Effector memory CD8-positive, alpha-beta T cell (primary cell): ENCODE results near the gene KCNMA1.

Source experiments
- ATAC-seq: fragments of 150-1000 bp; cut with Tn5 transposase; replicated peaks from 2 replicates; pipeline ENCODE4 v1.10.0; 2021; ENCODE audit warnings: mild to moderate bottlenecking, moderate library complexity
- DNase-seq, 3 experiments: peaks; one replicate each; pipeline ENCODE4 v3.0.0; 2021
- H3K27ac Mint-ChIP-seq, 2 donors: one replicate each; pipeline ENCODE4 v1.8.0; 2022; ENCODE audit warnings: mild to moderate bottlenecking in 2 of 2, mixed read lengths in 2 of 2, moderate library complexity in 2 of 2
- H3K27me3 Mint-ChIP-seq, 2 donors: one replicate each; pipeline ENCODE4 v1.8.0; 2022; ENCODE audit warnings: mixed read lengths in 2 of 2
- H3K36me3 Mint-ChIP-seq: one replicate; pipeline ENCODE4 v1.8.0; 2022; ENCODE audit warnings: mild to moderate bottlenecking, moderate library complexity, mixed read lengths; ENCODE audit not compliant: insufficient read depth
- H3K4me1 Mint-ChIP-seq, 2 donors: one replicate each; pipeline ENCODE4 v1.8.0; 2022; ENCODE audit warnings: low read depth in 2 of 2, mixed read lengths in 2 of 2
- H3K4me3 Mint-ChIP-seq, 2 donors: one replicate each; pipeline ENCODE4 v1.8.0; 2022; ENCODE audit warnings: mild to moderate bottlenecking in 2 of 2, mixed read lengths in 2 of 2, moderate library complexity in 2 of 2
- H3K9me3 Mint-ChIP-seq, 2 donors: one replicate each; pipeline ENCODE4 v1.8.0; 2022; ENCODE audit warnings: mixed read lengths in 2 of 2

Gene KCNMA1

DNA sequence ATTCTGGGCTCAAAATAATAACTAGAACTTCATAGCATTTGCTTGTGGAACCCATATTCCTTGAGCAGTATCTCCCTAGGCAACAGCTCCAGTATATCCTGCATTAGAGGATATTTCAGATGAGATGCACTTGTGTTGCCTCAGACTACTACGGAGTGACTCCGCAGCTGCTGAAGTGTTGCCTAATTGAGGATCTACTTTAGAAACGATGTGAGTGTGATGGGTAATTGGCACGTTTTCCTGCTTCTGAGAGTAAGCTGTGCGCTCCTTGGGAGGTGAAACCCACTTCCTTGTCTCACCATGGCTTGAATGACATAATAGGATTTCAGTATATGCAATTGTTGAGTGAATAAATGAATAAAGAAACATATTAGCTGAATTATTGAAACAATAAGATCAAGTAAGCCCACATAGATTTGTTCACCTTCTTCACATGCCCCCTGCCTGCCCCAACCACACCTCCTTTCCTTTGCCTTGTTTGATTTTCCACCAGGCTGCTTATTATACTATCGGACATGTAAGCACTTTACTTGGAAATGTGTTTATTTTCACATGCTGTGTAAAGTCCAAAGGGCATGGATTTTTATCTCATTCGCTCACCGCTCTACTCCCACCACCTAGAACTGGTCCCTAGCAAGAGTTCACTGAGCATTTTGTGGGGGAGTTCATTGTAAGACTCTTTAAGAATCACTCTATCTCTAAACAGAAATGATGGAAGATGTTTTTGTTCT, 303.8 kb downstream of the KCNMA1 start:
- Mint-ChIP-seq H3K27ac (no peak overlapping the region), H3K9me3 (no peaks in the 10 kb centered on the region), H3K4me1 (peaks cover 0 to 1% of the 10 kb centered on the region in 2 donors), H3K27me3 (peaks cover 0 to 24% of the 10 kb centered on the region in 2 donors), H3K4me3 (no peak overlapping the region), H3K36me3 (no peaks in the 10 kb centered on the region)
- DNase-seq (no peak), ATAC-seq (no peak)

DNA sequence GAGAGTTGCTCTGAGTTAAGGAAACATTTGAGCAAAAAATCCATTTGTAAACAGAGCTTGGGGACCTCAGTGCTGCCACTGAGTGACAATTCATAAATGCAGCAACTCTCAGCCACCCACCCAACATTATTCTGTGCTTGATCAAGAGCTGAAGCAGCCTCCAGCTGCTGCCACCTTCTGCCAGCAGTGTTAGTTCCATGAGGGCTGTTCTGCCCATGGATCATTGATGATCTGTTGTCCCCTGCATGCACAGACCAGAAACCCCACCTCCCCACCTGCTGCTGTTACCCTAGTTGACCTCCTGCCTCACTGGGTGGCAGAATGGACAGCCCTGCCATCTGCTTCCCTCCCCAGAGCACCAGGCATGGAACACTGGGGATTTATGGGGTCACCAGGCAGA, 305.4 kb downstream of the KCNMA1 start:
- H3K9me3 Mint-ChIP-seq = no peaks in the 10 kb centered on the region
- H3K36me3 Mint-ChIP-seq = no peaks in the 10 kb centered on the region
- no peak for DNase-seq
- H3K27ac Mint-ChIP-seq = peak overlapping the region in 1 of 2 donors; percentile 62
- peaks cover 0 to 9% of the 10 kb centered on the region in 2 donors for H3K27me3 Mint-ChIP-seq
- peaks cover 0 to 5% of the 10 kb centered on the region in 2 donors for H3K4me1 Mint-ChIP-seq
- no peak for ATAC-seq
- no peak overlapping the region for H3K4me3 Mint-ChIP-seq

DNA sequence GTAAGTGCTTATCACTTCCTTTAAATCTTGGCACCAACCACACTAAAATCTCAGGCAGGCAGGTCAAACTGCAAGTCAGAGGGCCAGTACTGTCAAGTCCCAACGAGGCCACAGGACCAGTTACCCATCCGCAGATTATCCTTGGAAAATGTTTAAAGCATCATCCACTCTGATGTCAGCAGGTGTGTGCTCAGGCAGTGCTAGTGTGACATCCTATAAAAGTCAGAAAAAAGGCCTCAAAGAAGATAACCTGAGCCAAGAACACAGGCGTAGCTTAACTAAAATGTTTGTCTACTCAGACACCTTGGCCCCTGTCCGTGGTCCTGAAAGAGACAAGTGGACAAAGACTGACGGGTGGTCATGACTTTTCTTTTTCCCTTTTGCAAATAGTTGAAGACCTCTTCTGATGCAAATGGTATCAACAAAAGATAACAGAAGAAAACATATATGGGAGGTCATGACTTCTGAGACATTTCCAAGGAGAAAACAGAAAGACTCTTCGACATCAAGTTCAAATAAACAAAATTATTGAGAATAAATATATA, 309.3 kb downstream of the KCNMA1 start:
- peaks cover 0 to 3% of the 10 kb centered on the region in 2 donors for H3K4me1 Mint-ChIP-seq
- H3K27me3 Mint-ChIP-seq = peaks cover 0 to 17% of the 10 kb centered on the region in 2 donors
- H3K9me3 Mint-ChIP-seq = peaks cover 0 to 2% of the 10 kb centered on the region in 2 donors
- no peak overlapping the region for H3K4me3 Mint-ChIP-seq
- DNase-seq (peak in 2 of 3 experiments; percentile 1 to 2), ATAC-seq (no peak)
- no peaks in the 10 kb centered on the region for H3K36me3 Mint-ChIP-seq
- H3K27ac Mint-ChIP-seq = no peak overlapping the region

DNA sequence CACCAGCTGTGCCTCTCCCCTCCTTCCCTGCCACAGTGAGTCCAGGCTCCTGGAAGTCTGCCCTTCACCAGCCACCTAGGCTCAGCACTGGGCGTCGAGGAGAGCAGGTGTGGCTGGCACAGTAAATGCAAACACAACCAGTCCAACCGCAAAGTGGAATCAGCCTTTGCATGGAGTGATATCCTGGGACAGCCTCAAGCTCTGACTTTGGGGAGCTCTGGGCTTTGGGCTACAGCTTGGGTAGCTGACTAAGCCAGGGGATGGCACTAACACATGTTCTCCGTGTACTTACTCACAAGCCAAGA, 312.4 kb downstream of the KCNMA1 start:
- Mint-ChIP-seq H3K4me3 (no peak overlapping the region), H3K9me3 (peaks cover 0 to 2% of the 10 kb centered on the region in 2 donors), H3K27me3 (peaks cover 13 to 37% of the 10 kb centered on the region in 2 donors), H3K36me3 (no peaks in the 10 kb centered on the region), H3K27ac (no peak overlapping the region), H3K4me1 (peaks cover 0 to 3% of the 10 kb centered on the region in 2 donors)
- DNase-seq = no peak
- no peak for ATAC-seq

DNA sequence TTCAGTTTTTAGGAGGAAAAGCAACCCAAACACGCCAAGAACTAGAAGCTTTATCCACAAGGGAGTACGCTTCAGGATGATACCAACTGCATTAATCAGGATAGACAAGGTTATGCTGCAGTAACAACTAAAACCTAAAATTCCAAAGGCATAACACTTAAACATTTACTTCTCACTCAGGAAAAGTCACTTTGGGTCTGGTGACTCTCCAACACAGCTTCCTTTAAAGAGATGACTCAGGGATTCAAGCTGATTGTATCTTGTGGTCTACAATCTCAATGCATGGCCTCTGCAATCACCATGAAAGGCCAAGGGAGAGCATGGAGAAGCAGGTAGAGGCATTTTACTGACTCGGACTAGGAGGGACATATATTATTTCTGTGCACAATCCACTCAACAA, 315.8 kb downstream of the KCNMA1 start:
- H3K9me3 Mint-ChIP-seq = peaks cover 0 to 2% of the 10 kb centered on the region in 2 donors
- DNase-seq = no peak
- H3K27me3 Mint-ChIP-seq = peaks cover 20 to 34% of the 10 kb centered on the region in 2 donors

DNA sequence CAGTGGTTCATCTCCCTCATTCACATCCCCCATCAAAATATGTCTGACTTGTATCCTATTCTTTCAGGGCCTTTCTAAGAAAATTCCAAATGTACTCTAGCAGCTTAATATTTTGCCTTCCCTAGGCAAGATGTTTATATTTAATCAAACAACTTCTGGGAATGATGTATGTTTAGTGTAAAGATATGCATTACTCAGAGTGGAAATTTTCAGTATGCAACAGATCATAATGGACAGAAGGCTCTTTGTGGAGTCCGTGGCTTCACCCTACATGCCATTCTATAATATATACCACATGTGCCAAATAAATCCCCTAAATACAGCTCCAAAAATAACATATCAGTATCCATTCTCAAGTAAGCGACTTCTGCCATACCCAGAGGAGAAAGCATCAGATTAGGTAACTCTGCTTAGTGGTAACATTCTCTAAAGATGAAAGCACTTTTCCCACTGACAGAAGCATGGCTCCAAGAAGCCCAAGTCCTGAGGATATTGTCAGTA, 316.6 kb downstream of the KCNMA1 start:
- no peak for DNase-seq
- Mint-ChIP-seq H3K27ac (no peak overlapping the region), H3K27me3 (peaks cover 20 to 34% of the 10 kb centered on the region in 2 donors), H3K9me3 (peaks cover 0 to under 1% of the 10 kb centered on the region in 2 donors), H3K4me1 (no peaks in the 10 kb centered on the region), H3K36me3 (no peaks in the 10 kb centered on the region), H3K4me3 (no peak overlapping the region)
- no peak for ATAC-seq

More for the DNA sequence above, 315.8 kb downstream of the KCNMA1 start:
- H3K27ac Mint-ChIP-seq = no peak overlapping the region
- H3K4me1 Mint-ChIP-seq = no peaks in the 10 kb centered on the region
- ATAC-seq = no peak
- H3K36me3 Mint-ChIP-seq = no peaks in the 10 kb centered on the region
- no peak overlapping the region for H3K4me3 Mint-ChIP-seq

DNA sequence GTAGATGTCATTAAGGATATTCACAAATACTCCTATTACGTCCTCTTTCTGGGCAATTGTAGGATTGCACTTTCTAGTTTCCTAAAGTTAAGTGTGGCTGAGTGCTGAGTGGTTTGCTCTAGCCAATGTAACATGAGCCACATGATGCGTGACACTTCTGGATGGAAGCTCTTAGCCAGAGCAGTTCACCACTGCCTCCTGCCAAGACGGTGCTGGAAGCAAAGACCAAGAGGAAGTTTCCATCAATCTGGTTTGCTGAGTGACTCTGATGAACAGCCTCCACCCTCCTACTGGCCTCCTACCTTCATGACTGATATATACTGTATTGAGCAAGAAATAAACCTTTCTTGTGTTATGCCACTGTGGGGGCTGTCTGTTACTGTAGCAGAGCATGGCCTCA, 318.1 kb downstream of the KCNMA1 start:
- H3K27me3 Mint-ChIP-seq = peaks cover 20 to 34% of the 10 kb centered on the region in 2 donors
- no peak for DNase-seq
- no peaks in the 10 kb centered on the region for H3K36me3 Mint-ChIP-seq
- no peaks in the 10 kb centered on the region for H3K4me1 Mint-ChIP-seq
- H3K27ac Mint-ChIP-seq = no peak overlapping the region
- H3K9me3 Mint-ChIP-seq = no peaks in the 10 kb centered on the region
- no peak for ATAC-seq
- no peak overlapping the region for H3K4me3 Mint-ChIP-seq

DNA sequence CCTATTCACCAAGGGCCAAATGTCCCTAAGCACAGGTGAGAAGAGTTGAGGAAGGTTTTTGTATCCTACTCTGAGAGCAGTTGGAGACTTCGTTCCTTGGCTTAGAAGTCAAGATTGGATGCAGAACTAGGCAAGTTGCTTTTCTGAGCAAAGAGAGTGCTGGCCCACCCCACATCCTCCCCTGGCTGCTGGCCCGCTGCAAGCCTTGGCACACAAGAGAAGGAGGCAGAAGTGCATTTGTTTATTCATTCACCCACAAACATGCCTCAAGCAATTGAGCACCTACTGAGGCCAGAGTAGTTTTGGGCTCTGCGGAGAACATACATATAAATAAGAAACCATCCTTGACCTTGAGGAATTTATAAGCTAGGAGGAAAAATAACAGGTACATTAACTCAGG, 318.9 kb downstream of the KCNMA1 start:
- DNase-seq = no peak
- Mint-ChIP-seq H3K4me3 (no peak overlapping the region), H3K9me3 (no peaks in the 10 kb centered on the region), H3K27me3 (peaks cover 20 to 28% of the 10 kb centered on the region in 2 donors), H3K36me3 (no peaks in the 10 kb centered on the region), H3K27ac (no peak overlapping the region), H3K4me1 (no peaks in the 10 kb centered on the region)
- ATAC-seq = no peak

DNA sequence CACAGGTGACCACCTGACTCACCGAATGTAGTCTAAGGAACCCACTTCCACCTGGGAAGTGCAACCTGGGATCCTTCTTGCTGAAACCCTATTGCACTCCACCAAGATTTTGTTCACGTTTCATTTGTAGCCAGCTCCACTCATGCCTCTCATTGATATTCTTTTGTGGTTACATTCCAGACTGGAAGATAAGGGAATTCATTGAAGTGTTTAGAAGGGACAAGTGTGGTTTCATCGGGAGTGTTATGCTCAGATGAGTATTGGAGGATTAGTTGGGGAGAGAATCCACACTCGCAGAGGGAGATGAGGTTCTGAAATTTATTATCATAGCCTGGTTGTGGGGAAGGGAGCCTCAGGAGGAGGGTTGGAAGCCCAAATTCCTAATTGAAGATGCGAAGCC, 320.4 kb downstream of the KCNMA1 start:
- DNase-seq (no peak), ATAC-seq (no peak)
- no peak overlapping the region for H3K4me3 Mint-ChIP-seq
- no peaks in the 10 kb centered on the region for H3K36me3 Mint-ChIP-seq
- H3K9me3 Mint-ChIP-seq = no peaks in the 10 kb centered on the region
- H3K4me1 Mint-ChIP-seq = no peaks in the 10 kb centered on the region
- peaks cover 11 to 19% of the 10 kb centered on the region in 2 donors for H3K27me3 Mint-ChIP-seq
- H3K27ac Mint-ChIP-seq = no peak overlapping the region

DNA sequence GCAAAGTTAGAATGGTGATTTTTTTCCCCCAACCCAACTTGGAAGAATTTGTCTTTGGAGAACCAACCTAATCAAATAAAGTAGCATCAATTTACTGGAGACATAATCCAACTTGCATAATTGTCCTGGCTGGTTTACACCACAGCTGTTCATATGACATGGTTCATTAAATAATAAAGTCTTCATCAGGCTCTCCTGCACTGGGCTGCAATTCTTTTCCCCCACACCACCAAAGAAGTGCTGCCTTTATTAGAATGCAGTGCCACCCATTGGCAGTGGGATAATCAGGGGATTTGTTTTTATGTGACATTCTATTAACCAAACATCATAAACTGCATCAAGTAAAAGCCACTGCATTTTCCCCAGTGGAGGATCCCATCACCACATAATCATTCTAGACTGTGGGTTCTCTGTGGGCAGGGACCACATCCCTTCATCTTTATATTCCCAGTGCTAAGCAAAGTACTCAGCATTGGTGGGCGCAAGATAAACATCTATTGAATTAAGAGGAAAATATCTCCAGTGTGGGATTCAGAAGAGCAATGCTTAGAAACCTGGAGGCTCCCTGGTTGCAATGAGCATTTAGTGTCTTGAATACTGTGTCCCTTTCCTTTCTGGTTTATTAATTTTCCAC, 322.0 kb downstream of the KCNMA1 start:
- no peak overlapping the region for H3K27ac Mint-ChIP-seq
- ATAC-seq (no peak), DNase-seq (no peak)
- no peaks in the 10 kb centered on the region for H3K4me1 Mint-ChIP-seq
- peaks cover 7 to 17% of the 10 kb centered on the region in 2 donors for H3K27me3 Mint-ChIP-seq
- H3K36me3 Mint-ChIP-seq = peaks cover 2% of the 10 kb centered on the region
- no peaks in the 10 kb centered on the region for H3K9me3 Mint-ChIP-seq
- no peak overlapping the region for H3K4me3 Mint-ChIP-seq

DNA sequence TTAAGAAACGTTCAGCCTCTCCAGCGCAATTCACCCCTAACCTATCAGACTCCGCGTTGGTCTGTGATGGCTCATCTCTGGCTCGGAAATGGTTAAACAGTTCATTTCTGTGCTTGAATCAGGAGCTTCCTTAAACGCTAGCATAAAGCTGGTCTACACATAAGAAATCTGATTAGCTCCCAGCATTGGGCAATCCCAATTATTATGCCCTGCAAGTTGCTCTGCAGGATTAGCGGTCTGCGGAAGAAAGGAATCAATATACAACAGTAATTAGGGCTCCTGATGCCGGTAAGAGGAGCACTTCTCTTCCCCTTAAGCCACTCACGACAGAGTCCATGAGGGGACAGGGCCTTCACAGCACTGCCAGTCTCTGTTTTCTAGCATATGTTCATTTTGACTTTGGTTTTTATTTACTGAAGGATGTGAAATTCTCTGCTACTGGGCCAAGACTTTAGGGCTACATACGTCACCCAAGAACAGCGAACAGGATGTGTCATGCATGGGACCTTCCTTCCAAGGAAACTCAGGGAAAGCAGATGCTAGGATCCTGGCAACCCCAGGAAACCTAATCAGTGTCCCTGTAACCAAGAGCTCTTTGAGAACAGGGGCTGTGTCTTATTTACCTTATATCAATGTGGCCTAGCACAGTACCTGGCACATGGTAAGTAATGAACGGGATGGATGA, 324.4 kb downstream of the KCNMA1 start:
- ATAC-seq (no peak), DNase-seq (no peak)
- peaks cover 11 to 36% of the 10 kb centered on the region in 2 donors for H3K27me3 Mint-ChIP-seq
- H3K36me3 Mint-ChIP-seq = peaks cover 2% of the 10 kb centered on the region
- no peak overlapping the region for H3K4me3 Mint-ChIP-seq
- no peaks in the 10 kb centered on the region for H3K4me1 Mint-ChIP-seq
- no peak overlapping the region for H3K27ac Mint-ChIP-seq
- H3K9me3 Mint-ChIP-seq = no peaks in the 10 kb centered on the region

DNA sequence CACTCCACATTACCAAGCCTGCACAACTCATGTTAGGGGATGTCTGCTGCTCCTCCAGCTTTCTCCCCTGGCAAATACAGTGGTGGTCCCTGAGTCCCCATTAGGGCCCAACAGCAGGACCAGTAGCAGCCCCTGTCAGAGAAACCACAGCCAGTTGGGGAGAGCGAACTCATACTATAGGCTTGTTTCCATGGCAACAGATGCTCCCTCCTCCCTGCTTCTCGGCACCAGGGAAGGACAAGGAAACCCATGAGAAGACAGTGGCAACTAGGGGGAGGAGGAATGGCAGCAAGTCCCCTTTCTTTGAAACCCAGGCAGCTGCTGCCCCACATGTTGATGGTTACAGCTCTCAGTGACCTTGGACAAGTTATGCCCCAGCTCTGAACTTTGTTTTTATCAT, 326.4 kb downstream of the KCNMA1 start:
- peaks cover 4 to 36% of the 10 kb centered on the region in 2 donors for H3K27me3 Mint-ChIP-seq
- DNase-seq (no peak), ATAC-seq (no peak)
- no peaks in the 10 kb centered on the region for H3K4me1 Mint-ChIP-seq
- no peaks in the 10 kb centered on the region for H3K9me3 Mint-ChIP-seq
- no peak overlapping the region for H3K27ac Mint-ChIP-seq
- peaks cover 2% of the 10 kb centered on the region for H3K36me3 Mint-ChIP-seq
- H3K4me3 Mint-ChIP-seq = no peak overlapping the region

DNA sequence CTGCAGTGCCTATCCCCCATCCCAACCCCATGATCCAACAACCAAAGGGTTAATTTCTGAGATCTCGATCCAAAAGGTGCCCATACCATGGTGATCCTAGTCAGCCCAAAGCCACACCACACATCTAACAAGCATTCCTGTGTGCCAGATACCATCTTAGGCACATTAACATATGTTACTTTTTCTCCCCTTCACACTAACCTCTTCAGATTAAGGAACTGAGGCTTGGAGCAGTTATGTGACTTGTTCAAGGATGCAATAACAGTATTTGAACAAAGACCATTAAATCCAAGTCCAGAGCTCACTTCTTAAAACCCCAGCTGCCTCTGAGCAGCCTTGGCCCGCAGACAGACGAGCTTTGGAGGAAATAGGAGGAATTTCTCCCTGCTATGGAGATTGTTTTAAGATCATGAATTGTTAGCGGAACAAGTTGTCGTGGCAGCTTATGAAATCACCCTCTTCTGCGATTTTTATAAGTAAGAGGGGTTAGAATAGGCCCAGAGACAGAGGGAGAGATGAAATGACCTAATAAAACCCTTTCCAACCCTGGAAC, 327.2 kb downstream of the KCNMA1 start:
- Mint-ChIP-seq H3K27me3 (peaks cover 4 to 36% of the 10 kb centered on the region in 2 donors), H3K4me3 (no peak overlapping the region), H3K36me3 (peaks cover 2% of the 10 kb centered on the region), H3K9me3 (no peaks in the 10 kb centered on the region), H3K27ac (no peak overlapping the region), H3K4me1 (no peaks in the 10 kb centered on the region)
- ATAC-seq = no peak
- no peak for DNase-seq
